Adrenal gland (tissue), 12 donors: ENCODE results near the gene C3. TPM values are rescaled to one million over a fixed set of nuclear protein-coding genes. Genes with fewer than 3 reads are reported as not detected.
A peak's percentile ranks its signal among the peaks of the same experiment; 100 is the strongest.

ENCODE experiments used
- DNase-seq, 7 donors: peaks; one replicate each; pipeline ENCODE4 v3.0.0-alpha.2; 2019 to 2020
- H3K27ac ChIP-seq, 5 donors: fragments of 200-600 bp; sonication (generic) in 4 of 5; 1 replicate in 3 of 5; 2 replicates in 2 of 5; pipeline versions ENCODE4 v1.5.1 to v1.8.0; 2016 to 2020; ENCODE audit warnings: mild to moderate bottlenecking in 1 of 5
- H3K27me3 ChIP-seq: fragments of 200-600 bp; 2 replicates; pipeline ENCODE4 v1.8.0; 2021
- H3K36me3 ChIP-seq, 2 donors: fragments of 200-600 bp; replicated peaks in 1 of 2; 1 replicate in 1 of 2; 2 replicates in 1 of 2; pipeline versions ENCODE4 v1.5.1 to v1.8.0; 2018 to 2022
- H3K4me1 ChIP-seq, 2 donors: fragments of 200-600 bp; replicated peaks in 1 of 2; 1 replicate in 1 of 2; 2 replicates in 1 of 2; pipeline versions ENCODE4 v1.5.1 to v1.8.0; 2018 to 2021
- H3K4me3 ChIP-seq, 4 donors: fragments of 200-600 bp; sonication (generic) in 3 of 4; one replicate each; pipeline ENCODE4 v1.5.1; 2016 to 2018
- H3K9me3 ChIP-seq, 3 donors: fragments of 200-600 bp; sonication (generic) in 1 of 3; replicated peaks in 1 of 3; 1 replicate in 2 of 3; 2 replicates in 1 of 3; pipeline versions ENCODE4 v1.5.1 to v1.8.0; 2016 to 2021
- POLR2A ChIP-seq, 2 donors: fragments of 450-650 bp; IDR thresholded peaks; one replicate each; pipeline ENCODE4 v1.6.1; 2017; ENCODE audit warnings: antibody characterized with exemption in 2 of 2, mild to moderate bottlenecking in 2 of 2, moderate library complexity in 1 of 2
- WGBS, 4 donors: extraction: QIAGEN DNeasy Blood & Tissue Kit in 2 of 4; methylation state at CpG; one replicate each; pipeline versions ENCODE4 v1.1.5 to v1.1.7; 2013 to 2017; 5-methylcytosine and 5-hydroxymethylcytosine counted together
- intact Hi-C, 2 donors: fragments of 100-400 bp; cut with DNase I; formaldehyde crosslinking; loops; one replicate each; pipeline versions ENCODE4 v1.14.1 to v1.15.0; 2022 to 2023
- polyA plus RNA-seq, 3 donors: library from polyadenylated mRNA; stranded (reverse); fragments of 200-250 nt in 2 of 3; fragments of 350-450 nt in 1 of 3; fragmentation: Illumina TruSeq in 1 of 3; extraction: RNeasy Lipid Tissue Mini Kit (QIAGEN cat#74804) in 1 of 3; gene quantifications; one replicate each; pipeline ENCODE4 v1.2.3, GENCODE V29; 2013 to 2014
- total RNA-seq, 9 donors: library from RNA; depleted of rRNA in 4 of 9; stranded (reverse); fragments of >200 nt in 4 of 9; fragments of 120-200 nt in 1 of 9; fragmentation: NEBNext Ultra II Directional in 1 of 9; extraction: Animal tissue kit (Norgen Biotek cat#: 25700) in 1 of 9; gene quantifications; one replicate each; pipeline versions ENCODE4 v1.1.0 to v1.2.4, GENCODE V29; 2013 to 2023
- TF ChIP-seq, protein P1 (sequence below), 6 experiments: fragments of 450-650 bp in 4 of 6; fragments of 200-600 bp in 2 of 6; sonication (generic) in 1 of 6; IDR thresholded peaks; 1 replicate in 5 of 6; 2 replicates in 1 of 6; pipeline versions ENCODE4 v1.5.1 to v1.8.0; 2016 to 2021; ENCODE audit warnings: antibody characterized with exemption in 6 of 6, mild to moderate bottlenecking in 2 of 6, moderate library complexity in 1 of 6
- donor health status: healthy with polysubstance abuse.
- donor health status: Bipolar disorder and iron deficiency.
- donor health status: DM: yes; HTN: yes; CAD: no.
- donor health status: DM: no; HTN: no; CAD: no.
- donor health status: DM: no; HTN: no; CAD: no.
- donor health status: DM: yes; HTN: yes; CAD: no.

Gene C3
- total and polyA plus RNA-seq, 12 donors = 2.4 to 5,179 (median 2,192) TPM

DNA sequence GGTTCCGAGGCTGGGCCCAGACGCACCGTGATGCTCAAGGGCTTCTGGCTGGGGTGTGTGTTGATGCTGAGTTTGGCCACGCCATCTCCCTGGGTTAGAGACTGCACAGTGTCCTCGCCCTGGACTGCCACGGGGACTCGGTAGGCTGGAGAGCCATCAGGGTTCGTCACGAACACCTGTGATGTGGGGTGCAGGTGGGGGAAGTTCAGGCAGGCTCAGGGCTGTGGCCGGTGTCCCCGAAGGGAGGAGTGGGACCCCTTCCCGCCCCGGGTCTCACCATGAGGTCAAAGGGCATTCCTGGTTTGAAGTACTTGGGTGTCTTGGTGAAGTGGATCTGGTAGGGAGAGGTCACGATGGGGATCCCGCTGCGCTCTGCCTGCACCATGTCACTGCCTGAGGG is 8.2 kb downstream of the C3 start:
- 88 to 95% (median 93%) methylated on average over 6 to 16 of the region's 16 CpGs for WGBS, 4 donors
- no peaks in the 10 kb centered on the region for H3K9me3 ChIP-seq
- no peak overlapping the region for H3K4me3 ChIP-seq
- no peaks in the 10 kb centered on the region for H3K27me3 ChIP-seq
- intact Hi-C loops = no loop called here
- no peak for DNase-seq
- H3K36me3 ChIP-seq = peaks cover 0 to 47% of the 10 kb centered on the region in 2 donors
- no peak overlapping the region for H3K27ac ChIP-seq
- TF ChIP-seq, protein P1, sequence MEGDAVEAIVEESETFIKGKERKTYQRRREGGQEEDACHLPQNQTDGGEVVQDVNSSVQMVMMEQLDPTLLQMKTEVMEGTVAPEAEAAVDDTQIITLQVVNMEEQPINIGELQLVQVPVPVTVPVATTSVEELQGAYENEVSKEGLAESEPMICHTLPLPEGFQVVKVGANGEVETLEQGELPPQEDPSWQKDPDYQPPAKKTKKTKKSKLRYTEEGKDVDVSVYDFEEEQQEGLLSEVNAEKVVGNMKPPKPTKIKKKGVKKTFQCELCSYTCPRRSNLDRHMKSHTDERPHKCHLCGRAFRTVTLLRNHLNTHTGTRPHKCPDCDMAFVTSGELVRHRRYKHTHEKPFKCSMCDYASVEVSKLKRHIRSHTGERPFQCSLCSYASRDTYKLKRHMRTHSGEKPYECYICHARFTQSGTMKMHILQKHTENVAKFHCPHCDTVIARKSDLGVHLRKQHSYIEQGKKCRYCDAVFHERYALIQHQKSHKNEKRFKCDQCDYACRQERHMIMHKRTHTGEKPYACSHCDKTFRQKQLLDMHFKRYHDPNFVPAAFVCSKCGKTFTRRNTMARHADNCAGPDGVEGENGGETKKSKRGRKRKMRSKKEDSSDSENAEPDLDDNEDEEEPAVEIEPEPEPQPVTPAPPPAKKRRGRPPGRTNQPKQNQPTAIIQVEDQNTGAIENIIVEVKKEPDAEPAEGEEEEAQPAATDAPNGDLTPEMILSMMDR (IDR thresholded peaks at IDR 0.05) = no peak
- TF ChIP-seq POLR2A (IDR thresholded peaks at IDR 0.05) = no peak
- no peaks in the 10 kb centered on the region for H3K4me1 ChIP-seq

DNA sequence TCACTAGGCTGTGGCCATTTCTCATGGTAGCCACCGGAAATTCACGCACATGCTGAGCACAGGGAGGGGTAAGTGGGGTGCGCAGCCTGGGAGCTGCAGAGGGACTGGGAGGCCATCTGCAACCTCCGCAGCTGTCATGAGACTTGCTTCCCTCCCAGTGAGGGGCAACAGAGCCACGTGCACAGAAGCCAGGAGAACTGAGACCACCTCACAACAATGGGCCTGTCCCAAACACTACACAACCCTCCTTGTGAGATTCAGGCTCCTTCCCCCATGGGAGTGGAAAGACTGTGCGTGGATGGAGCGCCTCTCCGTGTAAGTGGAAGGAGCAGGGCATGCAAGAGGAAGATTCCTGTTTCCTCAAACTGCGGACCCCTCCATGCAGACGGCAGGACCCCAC is 8.8 kb downstream of the C3 start:
- no peak for DNase-seq
- Histone ChIP-seq H3K4me3 (no peak overlapping the region), H3K4me1 (no peaks in the 10 kb centered on the region), H3K27ac (no peak overlapping the region), H3K27me3 (no peaks in the 10 kb centered on the region), H3K36me3 (peaks cover 0 to 45% of the 10 kb centered on the region in 2 donors), H3K9me3 (no peaks in the 10 kb centered on the region)
- 72 to 89% (median 83%) methylated on average over 7 to 10 of the region's 10 CpGs for WGBS, 4 donors
- intact Hi-C loops = no loop called here
- TF ChIP-seq, protein P1 (IDR thresholded peaks at IDR 0.05) = no peak

GRCh38 chr19:6711078-6711361 is 9.4 kb downstream of the C3 start:
- intact Hi-C loops = no loop called here
- Histone ChIP-seq H3K27me3 (no peaks in the 10 kb centered on the region), H3K27ac (peak overlapping the region in 1 of 5 donors; percentile 22), H3K36me3 (peaks cover 0 to 42% of the 10 kb centered on the region in 2 donors), H3K9me3 (no peaks in the 10 kb centered on the region), H3K4me1 (no peaks in the 10 kb centered on the region), H3K4me3 (no peak overlapping the region)
- no peak for DNase-seq
- TF ChIP-seq, protein P1 (IDR thresholded peaks at IDR 0.05) = no peak
- TF ChIP-seq POLR2A (IDR thresholded peaks at IDR 0.05) = no peak
- WGBS, 4 donors = 60 to 69% (median 67%) methylated on average over 1 to 9 of the region's 9 CpGs

DNA sequence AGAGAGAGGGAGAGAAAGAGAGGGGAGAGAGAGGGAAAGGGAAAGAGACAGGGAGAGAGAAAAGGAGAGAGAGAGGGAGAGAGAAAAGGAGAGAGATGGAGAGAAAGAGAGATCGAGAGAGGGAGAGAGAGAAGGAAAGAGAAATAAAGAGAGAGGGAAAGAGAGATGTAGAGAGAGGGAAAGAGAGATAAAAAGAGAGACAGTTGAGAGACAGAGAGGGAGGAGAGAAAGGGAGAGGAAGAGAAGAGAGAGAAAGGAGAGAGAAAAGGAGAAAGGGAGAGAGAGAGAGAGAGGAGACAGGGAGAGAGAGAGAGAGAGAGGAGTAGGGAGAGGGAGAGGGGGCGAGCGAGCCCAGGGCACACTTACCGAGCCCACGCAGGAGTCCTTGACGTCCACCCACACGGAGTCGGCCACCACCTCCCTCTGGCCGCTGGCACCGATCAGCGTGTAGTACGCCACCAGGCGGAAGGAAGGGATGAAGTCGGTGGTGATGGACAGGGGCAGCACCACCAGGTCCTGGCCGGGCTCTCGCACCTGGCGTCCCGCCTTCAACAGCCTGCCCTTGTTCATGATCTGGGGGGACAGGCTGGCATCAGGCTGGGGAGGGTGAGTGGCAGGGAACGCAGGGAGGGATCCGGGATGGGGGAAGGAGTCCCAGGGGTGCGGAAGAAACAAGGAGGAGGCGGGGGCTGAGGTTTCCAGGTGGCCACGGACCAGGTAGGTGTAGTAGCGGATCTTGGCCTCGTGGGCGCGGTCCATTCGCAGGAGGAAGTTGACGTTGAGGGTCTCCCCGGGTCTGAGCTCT is 10.0 kb downstream of the C3 start:
- Histone ChIP-seq H3K4me3 (no peak overlapping the region), H3K36me3 (peaks cover 0 to 44% of the 10 kb centered on the region in 2 donors), H3K9me3 (no peaks in the 10 kb centered on the region), H3K4me1 (no peaks in the 10 kb centered on the region), H3K27me3 (no peaks in the 10 kb centered on the region), H3K27ac (peak overlapping the region in 1 of 5 donors; percentile 22)
- DNase-seq = no peak
- TF ChIP-seq, protein P1 (IDR thresholded peaks at IDR 0.05) = no peak
- no peak for TF ChIP-seq POLR2A (IDR thresholded peaks at IDR 0.05)
- 38 to 42% (median 41%) methylated on average over 25 to 30 of the region's 30 CpGs for WGBS, 4 donors
- intact Hi-C loops = no loop called here
